SU-DHL-6 (cell line): ENCODE results near the gene TBL3.

Experiments
- H2AFZ ChIP-seq: fragments of 200-600 bp; sonication (generic); 2 replicates; pipeline ENCODE4 v1.6.1; 2014; ENCODE audit warnings: low read depth, mild to moderate bottlenecking, moderate library complexity, mixed read lengths, antibody characterized with exemption, low read length; ENCODE audit not compliant: severe bottlenecking
- H3F3A ChIP-seq: fragments of 200-600 bp; shearing (Covaris generic); 2 replicates; pipeline ENCODE4 v1.6.0; 2016; ENCODE audit warnings: antibody characterized with exemption, mild to moderate bottlenecking; ENCODE audit not compliant: insufficient read depth
- H3K27ac ChIP-seq: fragments of 200-600 bp; sonication (generic); 2 replicates; pipeline ENCODE4 v1.5.1; 2016; ENCODE audit warnings: low read depth, mild to moderate bottlenecking, low read length, moderate library complexity, mixed read lengths
- H3K27me3 ChIP-seq: fragments of 200-600 bp; sonication (generic), shearing (Covaris generic); 2 replicates; pipeline ENCODE4 v1.6.0; 2014; ENCODE audit warnings: mild to moderate bottlenecking, low read length
- H3K36me3 ChIP-seq: fragments of 200-600 bp; sonication (generic); 2 replicates; pipeline ENCODE4 v1.6.1; 2014; ENCODE audit warnings: mild to moderate bottlenecking, low read length, mixed read lengths
- H3K4me2 ChIP-seq: fragments of 300-600, 200-600 bp; shearing (Covaris generic), sonication (generic); 2 replicates; pipeline ENCODE4 v1.6.0; 2014; ENCODE audit warnings: low read length, low read depth, mild to moderate bottlenecking; ENCODE audit not compliant: poor library complexity, severe bottlenecking
- H3K4me3 ChIP-seq: fragments of 200-600 bp; sonication (generic); 2 replicates; pipeline ENCODE4 v1.5.1; 2014; ENCODE audit warnings: antibody characterized with exemption, low read length, mild to moderate bottlenecking, mixed read lengths; ENCODE audit not compliant: insufficient read depth, poor library complexity, severe bottlenecking
- H3K79me2 ChIP-seq: fragments of 200-600 bp; sonication (generic); 2 replicates; pipeline ENCODE4 v1.6.1; 2014; ENCODE audit warnings: mild to moderate bottlenecking, low read length, moderate library complexity; ENCODE audit not compliant: insufficient read depth
- H3K9ac ChIP-seq: fragments of 200-600 bp; sonication (generic); 2 replicates; pipeline ENCODE4 v1.7.0; 2014; ENCODE audit warnings: mild to moderate bottlenecking, low read length
- H3K9me2 ChIP-seq: fragments of 200-600 bp; sonication (generic); replicated peaks from 2 replicates; pipeline ENCODE4 v1.6.1; 2014; ENCODE audit warnings: low read length; ENCODE audit not compliant: insufficient read depth
- H3K9me3 ChIP-seq: fragments of 200-600 bp; sonication (generic); 2 replicates; pipeline ENCODE4 v1.6.1; 2014; ENCODE audit warnings: low read length, mixed read lengths; ENCODE audit not compliant: insufficient read depth
- H4K20me1 ChIP-seq: fragments of 200-600 bp; sonication (generic); 2 replicates; pipeline ENCODE4 v1.6.1; 2014; ENCODE audit warnings: low read depth, mild to moderate bottlenecking, antibody characterized with exemption, low read length, moderate library complexity, mixed read lengths
- CTCF ChIP-seq: fragments of 200-600 bp; sonication (generic); IDR thresholded peaks from one replicate; pipeline ENCODE4 v1.5.1; 2017; ENCODE audit warnings: antibody characterized with exemption, mild to moderate bottlenecking, low read length, moderate library complexity; ENCODE audit not compliant: insufficient read depth, poor library complexity, severe bottlenecking
- EZH2phosphoT487 ChIP-seq: fragments of 200-600 bp; sonication (generic), shearing (Covaris generic); conservative IDR thresholded peaks from 2 replicates; pipeline ENCODE4 v1.6.1; 2018; ENCODE audit warnings: mild to moderate bottlenecking, antibody characterized with exemption, low read length, moderate library complexity, mixed read lengths

TBL3 gene

DNA sequence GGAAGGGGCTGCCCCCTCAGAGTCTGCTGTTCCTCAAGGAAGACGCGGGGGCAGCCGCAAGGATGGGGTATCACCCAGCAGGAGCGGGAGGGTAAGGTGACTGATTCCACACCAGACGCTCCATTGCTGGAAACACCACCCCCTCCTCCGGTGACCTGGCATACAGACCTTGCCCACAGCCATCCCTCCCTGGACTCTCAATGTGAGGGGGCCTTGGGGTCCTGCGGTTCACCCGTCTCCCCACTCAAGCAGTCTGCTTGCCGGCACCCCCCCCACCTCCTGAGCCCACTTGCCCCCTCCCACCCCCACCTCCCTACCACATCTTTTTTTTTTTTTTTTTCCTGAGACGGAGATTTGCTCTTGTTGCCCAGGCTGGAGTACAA is 41.5 kb upstream of the TBL3 start:
- Histone ChIP-seq H3K9me2 (no peaks in the 10 kb centered on the region), H4K20me1 (no peaks in the 10 kb centered on the region), H3K36me3 (no peaks in the 10 kb centered on the region), H3K27me3 (no peaks in the 10 kb centered on the region), H3K4me3 (no peak overlapping the region), H2AFZ (peak overlapping the region; percentile 43), H3K27ac (no peak overlapping the region), H3K9me3 (no peaks in the 10 kb centered on the region), H3K79me2 (no peaks in the 10 kb centered on the region), H3K9ac (no peak overlapping the region), H3K4me2 (no peak overlapping the region), H3F3A (no peaks in the 10 kb centered on the region)
- TF ChIP-seq CTCF (no peak), EZH2phosphoT487 (no peak)

DNA sequence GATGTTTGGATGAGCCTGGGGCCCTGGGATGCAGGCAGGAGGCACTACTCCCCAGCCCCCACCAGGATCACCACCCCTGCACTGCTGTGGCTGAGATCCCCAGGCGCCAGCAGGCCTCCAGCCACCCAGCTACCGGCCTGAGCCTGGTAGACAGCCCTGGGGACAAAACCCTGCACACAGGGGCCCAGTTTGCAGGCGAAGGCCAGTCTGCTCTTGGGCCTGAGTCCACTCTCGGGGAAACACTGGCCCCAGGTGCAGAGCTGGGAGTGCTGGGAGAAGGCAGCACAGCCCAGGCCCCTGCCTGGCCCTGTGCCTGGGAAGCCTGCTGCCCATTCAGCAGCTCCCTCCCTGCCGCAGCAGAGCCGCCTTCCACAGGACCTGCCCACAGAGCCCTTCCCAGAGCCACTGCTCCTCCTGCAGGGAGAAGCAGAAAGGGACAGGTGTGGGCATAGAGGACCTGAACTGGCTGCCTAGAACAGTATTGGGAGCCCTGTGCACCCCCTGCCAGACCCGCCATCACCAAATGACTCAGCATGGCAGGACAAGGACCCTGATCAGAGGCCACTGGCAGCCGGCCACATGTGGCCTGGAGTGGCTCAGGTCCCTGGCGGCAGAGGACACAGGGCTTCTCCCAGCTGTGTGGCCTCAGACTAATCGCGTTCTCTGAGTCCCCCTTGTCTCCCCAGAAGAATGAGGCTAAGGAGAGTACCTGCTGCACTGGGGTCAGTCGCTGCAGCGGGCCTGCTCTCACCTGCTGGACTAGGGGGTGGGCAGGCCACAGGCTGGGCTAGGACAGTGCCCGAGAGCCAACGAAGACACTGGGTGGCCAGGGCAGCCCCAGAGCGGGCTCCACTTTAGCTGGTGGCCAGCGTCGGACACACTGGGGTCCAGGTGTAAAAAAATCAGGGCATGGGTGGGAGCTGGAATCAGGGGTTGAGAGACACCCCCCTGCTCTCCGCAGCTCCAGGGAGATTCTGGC is 39.5 kb upstream of the TBL3 start:
- Histone ChIP-seq H3K4me3 (no peak overlapping the region), H3K9ac (no peak overlapping the region), H3K27ac (no peak overlapping the region), H3K9me2 (no peaks in the 10 kb centered on the region), H3F3A (no peaks in the 10 kb centered on the region), H2AFZ (no peak overlapping the region), H3K27me3 (no peaks in the 10 kb centered on the region), H3K4me2 (no peak overlapping the region), H4K20me1 (no peaks in the 10 kb centered on the region), H3K9me3 (no peaks in the 10 kb centered on the region), H3K79me2 (no peaks in the 10 kb centered on the region), H3K36me3 (no peaks in the 10 kb centered on the region)
- TF ChIP-seq EZH2phosphoT487 (no peak), CTCF (no peak)

GRCh38 chr16:1933097-1933661 is 38.7 kb upstream of the TBL3 start:
- Histone ChIP-seq H4K20me1 (no peaks in the 10 kb centered on the region), H3K27me3 (no peaks in the 10 kb centered on the region), H3K36me3 (no peaks in the 10 kb centered on the region), H3K9me3 (no peaks in the 10 kb centered on the region), H3K9me2 (no peaks in the 10 kb centered on the region), H3K79me2 (no peaks in the 10 kb centered on the region), H3K4me2 (no peak overlapping the region), H2AFZ (no peak overlapping the region), H3K9ac (no peak overlapping the region), H3K27ac (no peak overlapping the region), H3K4me3 (no peak overlapping the region), H3F3A (no peaks in the 10 kb centered on the region)
- TF ChIP-seq CTCF: no peak
- no peak for TF ChIP-seq EZH2phosphoT487
